ENCODE data around the gene KRTAP2-3.

The KRTAP2-3 gene

DNA sequence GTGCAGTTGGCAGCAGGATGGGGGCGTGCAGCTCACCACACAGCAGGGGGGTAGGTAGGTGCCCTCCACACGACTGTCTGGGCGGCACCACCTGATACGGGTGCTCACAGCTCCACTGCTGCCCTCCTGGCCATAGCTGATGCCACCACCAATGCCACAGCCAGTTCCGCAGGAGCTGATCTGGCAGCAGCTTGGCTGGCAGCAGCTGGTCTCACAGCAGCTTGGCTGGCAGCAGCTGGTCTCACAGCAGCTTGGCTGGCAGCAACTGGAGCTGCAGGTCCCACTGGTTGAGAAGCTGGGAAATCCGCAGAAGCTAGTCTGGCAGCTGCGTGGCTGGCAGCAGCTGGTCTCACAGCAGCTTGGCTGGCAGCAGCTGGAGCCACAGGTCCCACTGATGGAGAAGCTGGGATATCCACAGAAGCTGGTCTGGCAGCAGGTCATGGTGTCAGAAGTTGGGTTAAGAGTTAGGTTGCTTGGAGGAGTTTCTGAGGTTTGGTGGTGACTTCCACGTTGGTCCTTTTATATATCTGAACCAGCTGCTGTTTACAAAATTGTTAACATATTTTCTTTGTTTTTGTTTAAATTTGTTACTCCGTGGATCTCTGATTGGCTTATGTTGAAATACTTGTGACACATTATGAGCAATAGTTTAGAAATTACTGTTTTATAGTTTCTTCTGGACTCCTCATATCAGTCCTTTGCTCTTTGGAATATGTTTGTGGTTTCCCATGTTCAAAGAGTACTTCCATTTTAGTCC, 33.0 kb downstream of the KRTAP2-3 start, which contains the start of gene KRTAP1-5:
TSS of gene KRTAP1-5 (minus strand) at position 494 of the 757 bp plus-strand sequence. CDS start at position 441, 53 bp downstream.
- DNase-seq: no peak

DNA sequence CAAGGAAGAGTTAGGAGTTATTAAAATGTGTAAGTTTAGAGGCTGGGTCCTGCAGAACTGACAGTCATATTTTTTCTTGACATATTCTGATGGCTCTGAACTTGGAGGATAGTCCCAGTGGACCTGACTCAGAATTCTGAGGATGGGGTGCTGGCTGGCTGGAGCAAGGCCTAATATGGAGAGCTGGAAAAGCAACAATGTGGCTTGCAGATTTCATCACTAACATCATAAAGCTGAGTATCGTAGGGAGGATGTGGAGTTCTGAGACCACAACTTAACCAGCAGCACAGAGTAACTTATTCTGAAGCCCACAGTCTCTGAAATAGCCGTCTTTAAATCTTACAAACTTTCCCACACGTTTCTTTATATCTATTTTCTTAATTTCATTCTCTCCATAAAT, 35.2 kb downstream of the KRTAP2-3 start:
- DNase-seq: no peak

DNA sequence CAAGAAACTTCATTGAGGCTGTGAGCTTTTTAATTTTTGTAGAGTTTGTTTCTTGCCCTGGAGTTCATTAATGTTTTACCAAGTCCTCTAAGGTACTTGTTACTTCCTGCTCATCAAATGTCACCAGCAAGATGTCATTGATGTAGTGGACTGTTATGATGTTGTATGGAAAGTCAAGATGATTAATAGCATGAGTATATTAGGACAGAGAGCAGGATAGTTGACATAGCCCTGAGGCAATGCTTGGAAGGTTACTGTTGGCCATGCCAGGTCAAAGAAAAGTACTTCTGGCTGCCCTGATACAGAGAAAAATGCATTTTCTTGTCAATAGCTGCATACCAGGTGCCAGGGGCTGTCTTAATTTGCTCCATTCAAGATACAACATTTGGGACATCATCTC, 39.6 kb downstream of the KRTAP2-3 start:
- DNase-seq: no peak

DNA sequence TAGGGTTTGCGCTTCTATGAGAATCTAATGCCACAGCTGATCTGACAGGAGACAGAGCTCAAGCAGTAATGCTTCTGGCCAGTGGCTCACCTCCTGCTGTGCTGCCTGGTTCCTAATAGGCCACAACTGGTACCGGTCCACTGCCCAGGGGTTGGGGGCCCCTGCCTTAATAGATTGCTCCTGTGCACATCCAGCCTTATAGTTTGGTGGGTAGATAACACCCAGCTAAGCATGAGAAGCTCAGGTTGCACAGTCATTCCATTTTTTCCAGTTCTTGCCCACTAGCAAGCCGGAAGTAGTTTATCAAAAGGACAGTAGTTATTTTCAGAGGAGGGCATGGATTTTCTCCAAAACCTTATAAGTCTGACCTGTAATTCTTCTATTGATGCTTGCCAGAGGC, 40.5 kb downstream of the KRTAP2-3 start:
- DNase-seq: no peak

DNA sequence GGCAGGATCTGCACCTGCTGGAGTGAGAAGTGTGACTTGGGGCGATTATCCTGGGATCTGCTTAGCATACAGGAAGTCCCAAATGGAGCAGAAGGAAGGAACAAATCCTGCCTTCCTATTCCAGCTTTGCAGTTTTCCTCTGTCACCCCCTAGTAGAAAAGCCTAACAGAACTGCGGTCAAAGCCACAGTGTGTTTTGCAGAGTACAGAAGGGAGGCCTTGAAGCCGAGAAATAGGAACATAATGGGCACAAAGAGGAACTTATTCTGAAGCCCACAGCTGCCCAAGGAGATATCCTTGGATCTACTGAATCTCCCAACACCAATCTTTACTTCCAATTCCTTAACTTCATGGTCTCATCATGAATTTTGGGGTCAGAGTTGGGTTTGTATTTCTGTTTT, 41.4 kb downstream of the KRTAP2-3 start:
- DNase-seq: no peak

DNA sequence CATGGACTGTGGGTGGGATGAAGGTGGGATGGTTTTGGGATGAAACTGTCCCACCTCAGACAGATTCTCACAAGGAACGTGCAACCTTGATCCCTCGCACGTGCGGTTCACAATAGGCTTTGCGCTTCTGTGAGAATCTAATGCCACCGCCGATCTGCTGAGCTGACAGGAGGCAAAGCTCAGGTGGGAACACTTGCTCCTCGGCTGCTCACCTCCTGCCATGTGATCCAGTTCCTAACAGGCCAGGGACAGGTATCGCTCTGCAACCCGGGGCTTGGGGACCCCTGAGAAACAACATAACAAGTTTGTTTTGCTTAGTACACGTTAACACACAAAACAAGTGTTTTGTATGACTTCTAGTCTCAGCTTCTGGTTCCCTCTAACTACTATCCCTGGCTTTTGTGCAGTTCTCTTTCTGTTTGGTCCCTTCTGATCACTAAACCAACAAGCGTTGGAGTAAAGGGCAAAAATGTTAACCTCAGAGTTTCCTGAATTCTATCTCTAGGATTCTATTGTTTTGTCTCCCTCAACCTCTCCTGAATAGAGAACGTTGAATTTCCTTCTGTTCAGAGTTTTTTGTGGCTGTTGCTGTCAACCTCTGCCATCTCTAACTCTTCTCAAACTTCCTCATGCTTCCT, 43.2 kb downstream of the KRTAP2-3 start:
- DNase-seq: no peak

DNA sequence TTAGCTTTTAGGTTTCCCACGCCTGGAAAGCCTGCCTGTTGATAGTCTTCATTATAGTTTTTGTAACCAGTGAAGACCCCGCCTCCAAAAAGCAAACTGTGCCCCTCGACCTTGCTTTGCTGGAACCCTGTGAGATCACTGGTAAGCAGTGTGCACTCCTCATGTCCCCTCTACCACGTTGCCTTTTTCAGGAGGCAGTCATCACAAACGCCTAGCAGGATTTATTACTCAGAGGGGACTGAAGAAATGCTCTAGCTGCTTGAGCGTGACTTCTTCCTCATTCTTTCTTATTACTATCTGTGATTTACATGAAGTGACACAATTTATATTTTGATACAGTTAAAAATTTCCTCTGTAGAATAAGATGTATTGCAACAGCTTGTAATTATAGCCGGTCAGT, 44.5 kb downstream of the KRTAP2-3 start:
- DNase-seq: no peak

DNA sequence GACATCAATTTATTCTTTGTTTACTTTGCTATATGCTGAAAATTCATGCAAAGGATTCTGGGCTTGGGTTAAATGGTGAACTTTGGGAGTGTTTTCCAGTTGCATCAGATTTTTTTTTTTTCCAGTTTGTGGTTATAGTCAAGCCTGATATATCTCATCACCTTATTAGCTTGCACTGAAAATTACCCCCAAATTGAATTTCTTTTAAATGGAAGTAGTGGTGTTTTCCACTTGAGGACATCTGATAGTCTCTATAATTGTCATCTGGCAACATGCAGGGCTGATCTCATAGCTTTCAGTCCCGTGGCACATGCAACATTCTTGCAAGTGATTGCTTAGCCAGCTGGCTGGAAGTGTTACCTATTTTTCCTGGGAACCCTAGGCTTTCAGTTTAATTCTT, 46.3 kb downstream of the KRTAP2-3 start:
- DNase-seq: no peak

DNA sequence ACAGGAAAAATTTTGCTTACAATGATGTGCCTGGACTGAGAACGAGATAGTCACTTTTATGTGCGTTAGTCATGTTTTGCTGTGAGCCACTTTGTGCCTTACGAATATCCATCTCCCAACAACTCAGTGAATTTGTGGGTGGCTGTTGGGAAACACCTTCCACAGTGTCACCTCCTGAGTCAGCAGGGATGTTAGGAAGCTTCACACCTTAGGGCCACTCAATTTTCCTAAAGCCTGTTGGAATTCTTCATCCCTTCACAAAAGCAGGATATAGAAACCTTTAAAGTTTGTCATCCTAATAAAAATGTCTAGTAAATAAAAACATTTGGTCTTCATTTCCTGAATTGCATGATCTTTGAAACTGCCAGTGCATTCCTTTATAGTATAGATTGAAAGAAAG, 46.7 kb downstream of the KRTAP2-3 start:
- DNase-seq: no peak

DNA sequence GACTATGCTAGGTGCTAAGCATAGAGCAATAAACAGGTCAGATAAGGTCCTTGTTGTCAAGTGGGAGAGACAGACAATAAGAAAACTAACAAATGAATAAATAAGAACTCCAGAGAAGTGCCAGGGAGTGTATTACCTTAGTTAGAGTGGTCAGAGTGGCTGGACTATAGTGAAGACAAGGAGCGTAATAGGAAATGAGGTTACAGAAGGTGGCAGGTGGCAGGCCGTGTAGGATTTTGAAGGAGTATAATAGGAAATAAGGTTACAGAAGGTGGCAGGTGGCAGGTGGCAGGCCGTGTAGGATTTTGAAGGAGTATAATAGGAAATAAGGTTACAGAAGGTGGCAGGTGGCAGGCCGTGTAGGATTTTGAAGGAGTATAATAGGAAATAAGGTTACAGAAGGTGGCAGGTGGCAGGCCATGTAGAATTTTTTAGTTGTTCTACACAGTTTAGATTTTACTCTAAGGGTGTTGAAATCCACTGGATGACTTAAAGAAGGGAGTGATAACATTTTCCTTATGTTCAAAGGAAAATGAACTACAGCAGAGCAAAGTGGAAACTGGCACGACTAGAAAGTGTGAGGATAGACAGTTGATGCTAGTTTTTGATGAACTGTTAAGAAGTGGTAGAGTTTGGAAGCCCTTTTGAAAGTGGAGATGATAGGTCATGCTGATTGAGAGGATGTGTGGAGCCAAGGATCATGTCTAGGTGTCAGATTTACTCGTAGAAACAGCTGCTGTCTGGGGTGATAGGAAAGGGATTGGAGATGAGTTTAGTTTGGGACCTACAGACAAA, 47.4 kb downstream of the KRTAP2-3 start:
- no peak for DNase-seq

DNA sequence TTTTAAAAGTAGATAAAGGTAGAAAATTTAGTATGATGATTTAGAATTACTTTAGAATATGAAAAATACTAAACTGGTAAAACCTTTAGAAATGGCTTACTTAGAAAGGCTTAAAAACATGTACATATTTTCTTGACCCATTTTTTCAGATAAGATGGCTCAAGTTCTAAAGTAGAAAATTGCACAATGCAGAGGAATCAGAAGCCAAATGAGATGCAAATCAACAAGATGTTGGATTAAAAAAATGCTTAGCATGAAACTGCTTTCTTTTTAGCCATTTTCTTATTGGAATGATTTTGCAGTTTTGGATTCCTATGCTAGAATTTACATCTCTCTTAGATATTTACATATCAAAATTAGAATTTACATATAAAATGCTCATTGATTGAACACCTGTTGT, 49.5 kb downstream of the KRTAP2-3 start:
- no peak for DNase-seq

DNA sequence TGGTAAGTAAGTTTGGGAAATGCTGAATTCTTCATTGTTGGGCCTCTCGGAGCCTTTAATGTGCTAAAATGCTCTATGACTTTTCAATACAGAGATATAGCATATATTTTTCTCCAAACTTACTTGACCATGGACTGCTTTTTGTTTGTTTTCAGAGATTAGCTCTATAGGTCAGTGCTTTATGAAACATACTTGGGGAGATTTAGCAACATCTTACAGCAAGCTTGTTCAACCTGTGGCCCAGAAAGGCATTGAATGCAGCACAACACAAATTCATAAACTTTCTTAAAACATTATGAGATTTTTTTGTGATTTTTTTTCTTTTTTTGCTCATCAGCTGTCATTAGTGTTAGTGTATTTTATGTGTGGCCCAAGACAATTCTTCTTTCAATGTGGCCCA, 50.0 kb downstream of the KRTAP2-3 start:
- no peak for DNase-seq

DNA sequence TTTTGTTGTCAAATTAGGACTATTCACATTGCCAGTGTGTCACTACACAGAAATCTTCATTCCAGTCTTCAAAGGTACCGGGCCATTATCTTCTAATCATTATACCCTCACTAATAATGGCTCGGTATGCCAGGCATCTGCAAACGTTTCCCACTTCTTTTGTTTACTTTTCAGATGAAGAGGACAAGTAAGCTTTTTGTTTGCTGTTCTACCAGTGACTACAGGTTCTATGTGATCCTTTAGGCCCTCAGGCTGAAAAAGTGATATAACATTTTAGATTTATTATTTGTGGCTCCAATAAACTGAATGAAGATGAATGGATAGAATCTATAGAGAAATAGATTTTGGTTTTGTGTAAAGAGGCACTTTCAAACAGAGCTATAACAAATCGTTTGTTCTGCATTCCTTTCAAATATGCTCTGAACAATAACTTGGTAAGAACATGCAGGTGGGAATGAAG, 50.6 kb downstream of the KRTAP2-3 start:
- no peak for DNase-seq

All from CD4-positive, alpha-beta T cell treated with Interleukin-1 beta for 1 hour (primary cell).